GM12875 (cell line): ENCODE data around the gene NRXN2.

ENCODE experiments used
- H3K4me3 ChIP-seq: one replicate; pipeline ENCODE4 v1.5.1; 2011; ENCODE audit warnings: low read depth, low read length, control low read depth
- CTCF ChIP-seq: IDR thresholded peaks from 2 replicates; pipeline ENCODE4 v1.5.1; 2011; ENCODE audit warnings: low read depth, mild to moderate bottlenecking, control low read depth, inconsistent platforms, low read length, moderate library complexity, borderline replicate concordance; ENCODE audit not compliant: insufficient read depth

Gene NRXN2

DNA sequence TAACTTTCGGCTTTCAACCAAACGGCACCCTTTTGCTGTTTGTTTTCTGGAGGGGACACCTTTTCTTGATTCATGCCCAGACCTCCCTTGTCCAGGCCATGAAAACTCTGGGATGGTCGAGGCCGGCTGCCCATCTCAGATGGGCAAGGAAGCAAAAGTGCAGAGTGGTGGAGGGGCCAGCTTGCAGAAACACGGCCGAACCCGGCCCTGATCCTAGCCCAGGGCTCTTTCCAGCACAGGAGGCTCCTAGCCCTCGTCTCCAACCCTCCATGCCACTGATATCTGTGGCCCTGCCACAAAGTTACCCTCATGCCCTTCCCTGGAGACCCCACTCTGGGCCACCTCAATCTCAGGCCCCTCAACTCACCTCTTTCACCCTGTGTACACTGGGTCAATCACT, 150.9 kb downstream of the NRXN2 start:
- no peak overlapping the region for H3K4me3 ChIP-seq
- TF ChIP-seq CTCF: no peak

GRCh38 chr11:64571410-64572091, 151.4 kb downstream of the NRXN2 start:
- no peak for TF ChIP-seq CTCF
- no peak overlapping the region for H3K4me3 ChIP-seq

GRCh38 chr11:64571050-64571409, 152.0 kb downstream of the NRXN2 start:
- H3K4me3 ChIP-seq: no peak overlapping the region
- no peak for TF ChIP-seq CTCF

- no peak for TF ChIP-seq CTCF
- no peak overlapping the region for H3K4me3 ChIP-seq
These were observed 152.7 kb downstream of the NRXN2 start for GRCh38 chr11:64570341-64570740.

- no peak overlapping the region for H3K4me3 ChIP-seq
- TF ChIP-seq CTCF: no peak
These were observed 153.6 kb downstream of the NRXN2 start for GRCh38 chr11:64569300-64569970.

- H3K4me3 ChIP-seq: no peak overlapping the region
- no peak for TF ChIP-seq CTCF
These were observed 154.3 kb downstream of the NRXN2 start for GRCh38 chr11:64568584-64569140.
